Pancreas (tissue), 10 donors: ENCODE measurements around the gene PNMA6E. TPM values are rescaled to one million over a fixed set of nuclear protein-coding genes. Genes with fewer than 3 reads are reported as not detected.
"Not testable (repeated sequence)": the region's sequence is repeated elsewhere in the genome, so short reads cannot be mapped to it uniquely, and the experiment has no call there.

Experiments
- ATAC-seq, 4 donors: fragments of 200-7000 bp; cut with Tn5 transposase; one replicate each; pipeline versions ENCODE4 v1.8.0 to v1.9.1; 2020; ENCODE audit warnings: mild to moderate bottlenecking in 4 of 4, moderate library complexity in 4 of 4
- DNase-seq, 6 donors: peaks; one replicate each; pipeline ENCODE4 v3.0.0-alpha.2; 2020
- FAIRE-seq: peaks from 2 replicates; lab custom pipeline; 2012; peaks lifted over from hg19 to GRCh38; lab: Jason Lieb, UNC
- H3K27ac ChIP-seq, 4 donors: fragments of 200-600 bp; sonication (generic); 1 replicate in 3 of 4; 2 replicates in 1 of 4; pipeline versions ENCODE4 v1.5.0 to v1.8.0; 2020
- H3K27me3 ChIP-seq, 4 donors: fragments of 200-600 bp; one replicate each; pipeline ENCODE4 v1.8.0; 2021
- H3K36me3 ChIP-seq, 3 donors: fragments of 200-600 bp; sonication (generic) in 1 of 3; one replicate each; pipeline versions ENCODE4 v1.5.0 to v1.8.0; 2020 to 2021
- H3K4me1 ChIP-seq, 3 donors: fragments of 200-600 bp; one replicate each; pipeline ENCODE4 v1.8.0; 2021
- H3K4me3 ChIP-seq, 4 donors: fragments of 200-600 bp; sonication (generic) in 2 of 4; one replicate each; pipeline versions ENCODE4 v1.5.0 to v1.8.0; 2020 to 2021
- H3K9me3 ChIP-seq, 4 donors: fragments of 200-600 bp; one replicate each; pipeline ENCODE4 v1.8.0; 2021
- WGBS, 2 donors: extraction: QIAGEN DNeasy Blood & Tissue Kit; methylation state at CpG; one replicate each; pipeline ENCODE4 v1.1.7; 2013; 5-methylcytosine and 5-hydroxymethylcytosine counted together
- intact Hi-C, 3 donors: fragments of 100-400 bp; cut with DNase I; formaldehyde crosslinking; loops; one replicate each; pipeline versions ENCODE4 v1.11.1 to v1.14.2; 2022
- polyA plus RNA-seq, 2 donors: library from polyadenylated mRNA; stranded (reverse); fragments of 200-250 nt; gene quantifications; one replicate each; pipeline ENCODE4 v1.2.3, GENCODE V29; 2013
- total RNA-seq, 6 donors: library from RNA; stranded (reverse); fragmentation: NEBNext Ultra II Directional in 4 of 6; extraction: Animal tissue kit (Norgen Biotek cat#: 25700) in 4 of 6; gene quantifications; one replicate each; pipeline versions ENCODE4 v1.2.1 to v1.2.4, GENCODE V29; 2021 to 2023
- TF ChIP-seq, protein P1 (sequence below), 4 donors: fragments of 200-600 bp; sonication (generic) in 3 of 4; IDR thresholded peaks; one replicate each; pipeline versions ENCODE4 v1.5.0 to v1.8.0; 2021; ENCODE audit warnings: antibody characterized with exemption in 4 of 4
- donor health status: healthy with polysubstance abuse.
- donor health status: DM: no; HTN: no; CAD: no; lungs with moderate emphysema.
- donor health status: DM: no; HTN: no; CAD: no.
- donor health status: control.
- donor health status: control.
- donor health status: Bipolar disorder and iron deficiency.
- donor health status: DM: yes; HTN: yes; CAD: no.
- donor health status: DM: no; HTN: no; CAD: no.
- donor health status: DM: no; HTN: no; CAD: no.
- donor health status: DM: yes; HTN: yes; CAD: no.

PNMA6E gene
- total and polyA plus RNA-seq, 8 donors: not detected

GRCh38 chrX:153394612-153395011 is 6.5 kb downstream of the PNMA6E start:
- TF ChIP-seq, protein P1, sequence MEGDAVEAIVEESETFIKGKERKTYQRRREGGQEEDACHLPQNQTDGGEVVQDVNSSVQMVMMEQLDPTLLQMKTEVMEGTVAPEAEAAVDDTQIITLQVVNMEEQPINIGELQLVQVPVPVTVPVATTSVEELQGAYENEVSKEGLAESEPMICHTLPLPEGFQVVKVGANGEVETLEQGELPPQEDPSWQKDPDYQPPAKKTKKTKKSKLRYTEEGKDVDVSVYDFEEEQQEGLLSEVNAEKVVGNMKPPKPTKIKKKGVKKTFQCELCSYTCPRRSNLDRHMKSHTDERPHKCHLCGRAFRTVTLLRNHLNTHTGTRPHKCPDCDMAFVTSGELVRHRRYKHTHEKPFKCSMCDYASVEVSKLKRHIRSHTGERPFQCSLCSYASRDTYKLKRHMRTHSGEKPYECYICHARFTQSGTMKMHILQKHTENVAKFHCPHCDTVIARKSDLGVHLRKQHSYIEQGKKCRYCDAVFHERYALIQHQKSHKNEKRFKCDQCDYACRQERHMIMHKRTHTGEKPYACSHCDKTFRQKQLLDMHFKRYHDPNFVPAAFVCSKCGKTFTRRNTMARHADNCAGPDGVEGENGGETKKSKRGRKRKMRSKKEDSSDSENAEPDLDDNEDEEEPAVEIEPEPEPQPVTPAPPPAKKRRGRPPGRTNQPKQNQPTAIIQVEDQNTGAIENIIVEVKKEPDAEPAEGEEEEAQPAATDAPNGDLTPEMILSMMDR (IDR thresholded peaks at IDR 0.05): no peak
- ATAC-seq (no peak), FAIRE-seq (no peak), DNase-seq (peak in 1 of 6 donors; percentile 12)
- no peak overlapping the region for H3K4me3 ChIP-seq
- 73% methylated on average over 13 of the region's 13 CpGs for WGBS, 2 donors
- no peaks in the 10 kb centered on the region for H3K4me1 ChIP-seq
- no peaks in the 10 kb centered on the region for H3K9me3 ChIP-seq
- intact Hi-C loops: no loop called here
- no peaks in the 10 kb centered on the region for H3K36me3 ChIP-seq
- H3K27ac ChIP-seq: no peak overlapping the region
- peaks cover 0 to 3% (median 0%) of the 10 kb centered on the region in 4 donors for H3K27me3 ChIP-seq

DNA sequence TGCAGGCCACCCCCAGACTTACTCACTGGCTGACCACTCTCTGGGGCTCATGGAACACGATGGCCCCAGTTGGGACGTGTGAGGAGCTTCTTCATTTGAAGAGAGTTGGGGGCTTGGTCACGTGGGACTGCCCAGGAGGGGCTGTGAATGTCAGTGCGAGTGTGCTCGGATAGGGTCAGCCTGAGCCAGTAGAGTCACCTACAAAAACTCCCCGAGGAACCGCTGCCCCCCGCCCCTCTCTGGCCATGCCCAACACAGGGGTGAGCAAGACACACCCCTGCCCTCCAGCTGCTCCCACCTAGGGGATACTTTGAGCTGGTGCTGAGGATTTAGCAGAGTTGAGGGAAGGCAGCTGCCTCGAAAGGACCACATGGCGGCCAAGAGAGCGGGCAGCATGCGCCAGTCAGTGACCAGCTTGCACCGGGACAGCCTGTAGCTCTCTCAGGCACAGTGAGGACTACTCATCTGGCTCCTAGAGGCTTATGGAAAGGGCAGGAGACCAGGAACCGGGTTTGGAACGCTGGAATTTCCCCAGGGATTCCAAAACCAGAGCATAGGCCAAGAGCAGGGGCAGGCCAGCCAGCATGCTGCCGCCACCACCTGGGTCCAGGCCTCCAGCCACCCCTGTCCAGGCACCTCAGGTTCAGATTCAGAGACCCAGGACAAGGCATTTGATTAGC is 8.4 kb downstream of the PNMA6E start:
- intact Hi-C loops: no loop called here
- 83 to 90% methylated on average over 16 of the region's 16 CpGs for WGBS, 2 donors
- Histone ChIP-seq H3K36me3 (no peaks in the 10 kb centered on the region), H3K27me3 (no peaks in the 10 kb centered on the region), H3K4me3 (no peak overlapping the region), H3K27ac (no peak overlapping the region), H3K9me3 (no peaks in the 10 kb centered on the region), H3K4me1 (no peaks in the 10 kb centered on the region)
- TF ChIP-seq, protein P1 (IDR thresholded peaks at IDR 0.05): no peak
- peak in 1 of 6 donors; percentile 36 for DNase-seq
- ATAC-seq: no peak
- no peak for FAIRE-seq

- H3K4me1 ChIP-seq, DNase-seq, H3K27ac ChIP-seq, H3K27me3 ChIP-seq, FAIRE-seq, intact Hi-C loops, ATAC-seq, H3K4me3 ChIP-seq, H3K36me3 ChIP-seq, H3K9me3 ChIP-seq: not testable (repeated sequence)
- WGBS, 2 donors: 96 to 98% methylated on average over 6 of the region's 6 CpGs
Observed at GRCh38 chrX:153389460-153389768, 11.7 kb downstream of the PNMA6E start.

GRCh38 chrX:153388722-153389459 is 12.3 kb downstream of the PNMA6E start:
- Histone ChIP-seq H3K4me1 (no peaks in the 10 kb centered on the region), H3K36me3 (no peaks in the 10 kb centered on the region), H3K27me3 (peaks cover 0 to 2% (median 0%) of the 10 kb centered on the region in 4 donors), H3K9me3 (no peaks in the 10 kb centered on the region), H3K4me3 (no peak overlapping the region), H3K27ac (no peak overlapping the region)
- ATAC-seq: no peak
- DNase-seq: peak in 1 of 6 donors; percentile 44
- 86 to 88% methylated on average over 14 of the region's 14 CpGs for WGBS, 2 donors
- FAIRE-seq: no peak
- intact Hi-C loops: no loop called here
- TF ChIP-seq, protein P1 (IDR thresholded peaks at IDR 0.05): no peak

GRCh38 chrX:153387987-153388721 is 13.0 kb downstream of the PNMA6E start:
- FAIRE-seq: no peak
- 66 to 79% methylated on average over 10 of the region's 10 CpGs for WGBS, 2 donors

More at GRCh38 chrX:153387987-153388721, 13.0 kb downstream of the PNMA6E start:
- DNase-seq (peak in 4 of 6 donors; percentile 48 to 75 (median 58)), ATAC-seq (peak in 3 of 4 donors; percentile 57 to 82 (median 68))
- intact Hi-C loops: no loop called here
- TF ChIP-seq, protein P1 (IDR thresholded peaks at IDR 0.05): no peak
- Histone ChIP-seq H3K9me3 (no peaks in the 10 kb centered on the region), H3K4me3 (no peak overlapping the region), H3K27ac (no peak overlapping the region), H3K36me3 (no peaks in the 10 kb centered on the region), H3K27me3 (peaks cover 0 to 2% (median 0%) of the 10 kb centered on the region in 4 donors), H3K4me1 (no peaks in the 10 kb centered on the region)
